ENCODE results near the gene MND1.

DNA sequence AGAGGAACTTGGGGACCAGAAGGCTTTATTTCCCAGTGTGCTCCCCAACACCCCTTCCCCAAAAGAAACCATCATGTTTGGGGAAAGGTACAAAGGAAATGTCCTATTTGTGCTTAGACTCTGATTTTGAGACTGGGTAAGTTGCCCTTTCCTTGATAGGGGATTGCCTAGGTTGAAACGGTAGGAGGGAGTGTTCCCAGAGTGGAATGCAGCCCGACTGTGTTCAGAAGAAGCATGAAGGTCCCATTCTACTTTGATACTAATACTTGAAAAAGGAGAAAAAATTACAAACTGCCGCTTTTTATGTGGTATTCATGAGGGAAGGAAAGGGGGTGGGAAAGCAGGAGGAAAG, 89.2 kb downstream of the MND1 start:
- no peak for TF ChIP-seq EZH2 (IDR thresholded peaks at IDR 0.05; ENCODE audit: low read depth)
- TF ChIP-seq, protein P1, sequence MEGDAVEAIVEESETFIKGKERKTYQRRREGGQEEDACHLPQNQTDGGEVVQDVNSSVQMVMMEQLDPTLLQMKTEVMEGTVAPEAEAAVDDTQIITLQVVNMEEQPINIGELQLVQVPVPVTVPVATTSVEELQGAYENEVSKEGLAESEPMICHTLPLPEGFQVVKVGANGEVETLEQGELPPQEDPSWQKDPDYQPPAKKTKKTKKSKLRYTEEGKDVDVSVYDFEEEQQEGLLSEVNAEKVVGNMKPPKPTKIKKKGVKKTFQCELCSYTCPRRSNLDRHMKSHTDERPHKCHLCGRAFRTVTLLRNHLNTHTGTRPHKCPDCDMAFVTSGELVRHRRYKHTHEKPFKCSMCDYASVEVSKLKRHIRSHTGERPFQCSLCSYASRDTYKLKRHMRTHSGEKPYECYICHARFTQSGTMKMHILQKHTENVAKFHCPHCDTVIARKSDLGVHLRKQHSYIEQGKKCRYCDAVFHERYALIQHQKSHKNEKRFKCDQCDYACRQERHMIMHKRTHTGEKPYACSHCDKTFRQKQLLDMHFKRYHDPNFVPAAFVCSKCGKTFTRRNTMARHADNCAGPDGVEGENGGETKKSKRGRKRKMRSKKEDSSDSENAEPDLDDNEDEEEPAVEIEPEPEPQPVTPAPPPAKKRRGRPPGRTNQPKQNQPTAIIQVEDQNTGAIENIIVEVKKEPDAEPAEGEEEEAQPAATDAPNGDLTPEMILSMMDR (conservative IDR thresholded peaks at IDR 0.05), result no peak

All from PC-9 (cell line).